Activated B cell treated with CpG ODN at 0.5 μM for 24 hours (primary cell): Measurements from ENCODE around the gene TXNDC16. TPM values are rescaled to one million over a fixed set of nuclear protein-coding genes. Genes with fewer than 3 reads are reported as not detected.
"Not testable (repeated sequence)": the region's sequence is repeated elsewhere in the genome, so short reads cannot be mapped to it uniquely, and the experiment has no call there.

Experiments used
- ATAC-seq: fragments of 200-7000 bp; cut with Tn5 transposase; one replicate; pipeline ENCODE4 v1.10.0; 2021; ENCODE audit warnings: low read depth, mild to moderate bottlenecking, moderate library complexity
- CTCF ChIA-PET: fragments of 350-600 bp; sonication (Branson Sonifier 250); formaldehyde crosslinking; loops from one replicate; lab custom pipeline; 2021; ENCODE audit warnings: antibody characterized with exemption; lab: Charles Lee
- POLR2A ChIA-PET: fragments of 350-600 bp; sonication (Branson Sonifier 250); formaldehyde crosslinking; loops from one replicate; lab custom pipeline; 2021; ENCODE audit warnings: antibody characterized with exemption; lab: Charles Lee
- DNase-seq: peaks from one replicate; pipeline ENCODE4 v3.0.0; 2022
- H3K27ac Mint-ChIP-seq: one replicate; pipeline ENCODE4 v1.8.0; 2020; ENCODE audit warnings: mixed read lengths
- H3K27me3 Mint-ChIP-seq: one replicate; pipeline ENCODE4 v1.8.0; 2021; ENCODE audit warnings: mixed read lengths
- H3K36me3 Mint-ChIP-seq: one replicate; pipeline ENCODE4 v1.8.0; 2021; ENCODE audit warnings: low read depth, mixed read lengths
- H3K4me1 Mint-ChIP-seq: one replicate; pipeline ENCODE4 v1.8.0; 2021; ENCODE audit warnings: mixed read lengths
- H3K4me3 Mint-ChIP-seq: one replicate; pipeline ENCODE4 v1.8.0; 2020; ENCODE audit warnings: mild to moderate bottlenecking, mixed read lengths
- H3K9me3 Mint-ChIP-seq: one replicate; pipeline ENCODE4 v1.8.0; 2020; ENCODE audit warnings: mixed read lengths
- intact Hi-C: fragments of 100-400 bp; cut with micrococcal nuclease; formaldehyde crosslinking; loops from one replicate; pipeline ENCODE4 v1.15.1; 2024
- total RNA-seq: library from RNA; stranded (reverse); gene quantifications from 2 replicates; pipeline ENCODE4 v1.2.3, GENCODE V29; 2022
- TF ChIP-seq, protein P1 (sequence below): fragments of 200-600 bp; IDR thresholded peaks from one replicate; pipeline ENCODE4 v1.8.0; 2022; ENCODE audit warnings: antibody characterized with exemption, mild to moderate bottlenecking

TXNDC16 gene
- total RNA-seq, 1 donor from 2014 or later: 3.9 TPM

- no peak overlapping the region for H3K27ac Mint-ChIP-seq
- ATAC-seq (no peak), DNase-seq (no peak)
- peaks cover 4% of the 10 kb centered on the region for H3K36me3 Mint-ChIP-seq
- H3K9me3 Mint-ChIP-seq: no peaks in the 10 kb centered on the region
- no peaks in the 10 kb centered on the region for H3K4me1 Mint-ChIP-seq
- ChIA-PET POLR2A (no interaction called here), CTCF (no interaction called here)
- intact Hi-C loops: no loop called here
- TF ChIP-seq, protein P1, sequence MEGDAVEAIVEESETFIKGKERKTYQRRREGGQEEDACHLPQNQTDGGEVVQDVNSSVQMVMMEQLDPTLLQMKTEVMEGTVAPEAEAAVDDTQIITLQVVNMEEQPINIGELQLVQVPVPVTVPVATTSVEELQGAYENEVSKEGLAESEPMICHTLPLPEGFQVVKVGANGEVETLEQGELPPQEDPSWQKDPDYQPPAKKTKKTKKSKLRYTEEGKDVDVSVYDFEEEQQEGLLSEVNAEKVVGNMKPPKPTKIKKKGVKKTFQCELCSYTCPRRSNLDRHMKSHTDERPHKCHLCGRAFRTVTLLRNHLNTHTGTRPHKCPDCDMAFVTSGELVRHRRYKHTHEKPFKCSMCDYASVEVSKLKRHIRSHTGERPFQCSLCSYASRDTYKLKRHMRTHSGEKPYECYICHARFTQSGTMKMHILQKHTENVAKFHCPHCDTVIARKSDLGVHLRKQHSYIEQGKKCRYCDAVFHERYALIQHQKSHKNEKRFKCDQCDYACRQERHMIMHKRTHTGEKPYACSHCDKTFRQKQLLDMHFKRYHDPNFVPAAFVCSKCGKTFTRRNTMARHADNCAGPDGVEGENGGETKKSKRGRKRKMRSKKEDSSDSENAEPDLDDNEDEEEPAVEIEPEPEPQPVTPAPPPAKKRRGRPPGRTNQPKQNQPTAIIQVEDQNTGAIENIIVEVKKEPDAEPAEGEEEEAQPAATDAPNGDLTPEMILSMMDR: no peak
- no peaks in the 10 kb centered on the region for H3K27me3 Mint-ChIP-seq
- no peak overlapping the region for H3K4me3 Mint-ChIP-seq
Measured at GRCh38 chr14:52485350-52485960, 66.8 kb downstream of the TXNDC16 start.

DNA sequence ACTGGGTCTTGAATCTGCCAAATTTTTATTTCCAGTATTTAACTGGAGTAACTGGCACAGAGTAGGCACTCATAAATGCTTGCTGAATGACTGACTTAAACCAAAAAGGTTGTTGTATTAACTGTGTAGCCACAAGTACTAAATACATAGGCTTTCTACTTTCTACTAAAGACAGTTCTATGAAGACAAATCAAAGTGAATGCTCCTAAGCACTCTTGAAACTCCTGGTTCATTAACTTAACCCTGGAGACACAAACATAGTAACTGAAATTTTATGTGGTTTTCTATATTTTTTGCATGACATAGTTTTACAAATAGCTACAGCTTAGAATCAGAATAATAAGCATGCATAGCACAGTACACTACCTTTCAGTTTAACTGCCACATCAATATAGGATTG, 70.4 kb downstream of the TXNDC16 start:
- Mint-ChIP-seq H3K9me3 (peaks cover 3% of the 10 kb centered on the region), H3K4me1 (no peaks in the 10 kb centered on the region), H3K4me3 (no peak overlapping the region), H3K27me3 (no peaks in the 10 kb centered on the region), H3K27ac (no peak overlapping the region), H3K36me3 (peaks cover 10% of the 10 kb centered on the region)
- intact Hi-C loops: no loop called here
- no peak for DNase-seq
- no peak for ATAC-seq
- CTCF ChIA-PET: no interaction called here
- TF ChIP-seq, protein P1: no peak
- POLR2A ChIA-PET: interaction anchor here (0.5 kb wide), 1 partner anchor 13 kb away, joined by 6 read pairs; no protein-coding TSS in a partner anchor

DNA sequence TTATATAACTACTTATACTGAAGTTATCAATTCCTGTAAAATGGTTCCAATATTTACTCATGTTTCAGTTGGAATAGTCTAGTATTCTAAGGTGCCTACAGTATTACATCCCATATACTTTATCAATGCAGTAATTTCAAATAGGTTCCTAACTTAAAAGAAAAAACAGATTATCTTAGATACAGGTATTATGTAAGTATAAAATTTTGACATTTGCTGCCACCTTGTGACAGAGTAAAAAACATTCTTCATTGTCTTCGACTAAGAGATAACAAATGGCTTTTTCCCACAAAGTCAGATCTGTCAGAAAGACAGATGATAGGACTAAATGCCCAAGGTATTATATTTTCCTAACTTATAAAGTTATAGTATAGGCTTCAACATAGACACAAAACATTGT, 78.7 kb downstream of the TXNDC16 start:
- Mint-ChIP-seq H3K36me3 (peaks cover 22% of the 10 kb centered on the region), H3K27me3 (no peaks in the 10 kb centered on the region), H3K9me3 (peaks cover 8% of the 10 kb centered on the region), H3K27ac (no peak overlapping the region), H3K4me1 (no peaks in the 10 kb centered on the region), H3K4me3 (no peak overlapping the region)
- intact Hi-C loops: loop anchor here (1.0 kb wide), 2 partner anchors 174 to 477 kb away; no protein-coding TSS in a partner anchor
- ATAC-seq (no peak), DNase-seq (no peak)
- ChIA-PET POLR2A (no interaction called here), CTCF (interaction anchor here (1.8 kb wide), 1 partner anchor 173 kb away, joined by 10 read pairs; no protein-coding TSS in a partner anchor)
- TF ChIP-seq, protein P1: no peak

GRCh38 chr14:52472728-52473127, 79.6 kb downstream of the TXNDC16 start:
- H3K4me1 Mint-ChIP-seq: no peaks in the 10 kb centered on the region
- ChIA-PET POLR2A (no interaction called here), CTCF (interaction anchor here (1.8 kb wide), 1 partner anchor 172 kb away, joined by 10 read pairs; no protein-coding TSS in a partner anchor)
- H3K27me3 Mint-ChIP-seq: no peaks in the 10 kb centered on the region
- ATAC-seq (no peak), DNase-seq (no peak)
- TF ChIP-seq, protein P1: no peak
- H3K36me3 Mint-ChIP-seq: peaks cover 22% of the 10 kb centered on the region
- peaks cover 8% of the 10 kb centered on the region for H3K9me3 Mint-ChIP-seq
- intact Hi-C loops: loop anchor here (1.0 kb wide), 2 partner anchors 173 to 476 kb away; no protein-coding TSS in a partner anchor
- H3K4me3 Mint-ChIP-seq: no peak overlapping the region
- no peak overlapping the region for H3K27ac Mint-ChIP-seq

DNA sequence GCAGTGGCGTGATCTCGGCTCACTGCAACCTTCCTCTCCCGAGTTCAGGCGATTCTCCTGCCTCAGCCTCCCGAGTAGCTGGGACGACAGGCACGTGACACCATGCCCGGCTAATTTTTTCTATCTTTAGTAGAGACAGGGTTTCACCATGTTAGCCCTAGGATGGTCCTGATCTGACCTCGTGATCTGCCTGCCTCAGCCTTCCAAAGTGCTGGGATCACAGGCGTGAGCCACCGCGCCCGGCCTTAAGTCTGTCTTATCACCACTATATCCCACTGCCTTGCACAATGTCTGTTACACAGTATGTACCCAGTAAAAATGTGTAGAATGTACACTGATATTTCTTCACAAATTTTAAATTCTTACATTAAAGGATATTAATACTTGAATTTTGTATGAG, 80.1 kb downstream of the TXNDC16 start:
- peaks cover 20% of the 10 kb centered on the region for H3K36me3 Mint-ChIP-seq
- ATAC-seq, H3K27me3 Mint-ChIP-seq, H3K4me1 Mint-ChIP-seq, H3K4me3 Mint-ChIP-seq, DNase-seq, POLR2A ChIA-PET, intact Hi-C loops, H3K9me3 Mint-ChIP-seq, H3K27ac Mint-ChIP-seq: not testable (repeated sequence)
- CTCF ChIA-PET: interaction anchor here (1.8 kb wide), 1 partner anchor 172 kb away, joined by 10 read pairs; no protein-coding TSS in a partner anchor
